Left ventricle myocardium superior (tissue), 1 donor: Measurements from ENCODE around the gene STRADB. TPM values are rescaled to one million over a fixed set of nuclear protein-coding genes. Genes with fewer than 3 reads are reported as not detected.

ENCODE experiments used
- ATAC-seq: fragments of 200-7000 bp; cut with Tn5 transposase; one replicate; pipeline ENCODE4 v1.9.1; 2020; ENCODE audit warnings: mild to moderate bottlenecking, moderate library complexity
- DNase-seq: peaks from one replicate; pipeline ENCODE4 v3.0.0-alpha.2; 2020
- intact Hi-C: fragments of 100-400 bp; cut with micrococcal nuclease; formaldehyde crosslinking; loops from one replicate; pipeline ENCODE4 v1.11.0; 2022
- total RNA-seq: library from RNA; stranded (reverse); fragmentation: NEBNext Ultra II Directional; extraction: Animal tissue kit (Norgen Biotek cat#: 25700); gene quantifications from one replicate; pipeline ENCODE4 v1.2.1, GENCODE V29; 2021
- donor health status: DM: no; HTN: yes; CAD: no; lungs with severe emphysema.

Gene STRADB
- total RNA-seq, 1 donor from 2014 or later = 81.4 TPM

- no peak for ATAC-seq
- DNase-seq = no peak
- intact Hi-C loops = no loop called here
These were observed 64.2 kb downstream of the STRADB start for GRCh38 chr2:201515573-201516246.

- DNase-seq = no peak
- intact Hi-C loops = no loop called here
- no peak for ATAC-seq
These were observed 65.6 kb downstream of the STRADB start for GRCh38 chr2:201517094-201517493.

GRCh38 chr2:201520201-201520600, 68.7 kb downstream of the STRADB start:
- DNase-seq = no peak
- intact Hi-C loops = no loop called here
- ATAC-seq = no peak

GRCh38 chr2:201522965-201523364, 71.4 kb downstream of the STRADB start:
- intact Hi-C loops = no loop called here
- DNase-seq = no peak
- ATAC-seq = no peak

GRCh38 chr2:201523506-201523905, 72.0 kb downstream of the STRADB start:
- intact Hi-C loops = no loop called here
- ATAC-seq = no peak
- no peak for DNase-seq

Other genes with a start within 250 kb of the STRADB start
- 2.7 TPM for gene CASP8, start 191.2 kb upstream of the STRADB start, total RNA-seq
- 5.0 TPM for gene FLACC1, start 94.4 kb upstream of the STRADB start, total RNA-seq
- 202 TPM for gene TRAK2, start 282 bp upstream of the STRADB start, total RNA-seq
- gene TMEM237, start 191.8 kb downstream of the STRADB start, total RNA-seq = 14.0 TPM
- not detected for gene MPP4, start 246.9 kb downstream of the STRADB start, total RNA-seq